Ramos (cell line): ENCODE measurements around the gene GEMIN8.

Experiments
- in situ Hi-C: fragments of 300-500 bp; cut with MboI; formaldehyde crosslinking; loops from one replicate; pipeline ENCODE4 v1.14.3; 2022; ENCODE audit warnings: low sequenced_read_pairs; ENCODE audit not compliant: unreplicated experiment

Gene GEMIN8

GRCh38 chrX:14026121-14026520 lies 3.6 kb downstream of the GEMIN8 start:
- in situ Hi-C loops: loop anchor here (25.0 kb wide), 2 partner anchors 264 to 1064 kb away; no protein-coding TSS in a partner anchor

GRCh38 chrX:14022019-14022418 lies 7.7 kb downstream of the GEMIN8 start:
- in situ Hi-C loops: no loop called here

DNA sequence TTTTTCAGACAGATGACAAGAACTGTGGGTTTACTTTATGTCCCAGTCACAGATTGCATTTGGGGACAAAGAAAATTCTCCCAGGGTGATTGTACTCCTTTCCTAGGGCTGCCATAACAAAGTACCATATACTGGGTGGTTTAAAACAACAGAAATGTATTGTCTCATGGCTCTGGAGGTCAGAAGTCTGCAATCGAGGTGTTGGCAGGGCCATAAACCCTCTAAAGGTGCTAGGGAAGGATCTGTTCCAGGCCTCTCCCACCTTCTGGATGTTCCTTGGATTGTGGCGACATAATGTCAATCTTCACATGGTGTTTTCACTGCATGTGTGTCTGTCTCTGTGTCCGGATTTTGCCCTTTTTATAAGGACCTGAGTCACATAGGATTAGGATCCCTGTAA lies 12.3 kb downstream of the GEMIN8 start:
- in situ Hi-C loops: no loop called here

DNA sequence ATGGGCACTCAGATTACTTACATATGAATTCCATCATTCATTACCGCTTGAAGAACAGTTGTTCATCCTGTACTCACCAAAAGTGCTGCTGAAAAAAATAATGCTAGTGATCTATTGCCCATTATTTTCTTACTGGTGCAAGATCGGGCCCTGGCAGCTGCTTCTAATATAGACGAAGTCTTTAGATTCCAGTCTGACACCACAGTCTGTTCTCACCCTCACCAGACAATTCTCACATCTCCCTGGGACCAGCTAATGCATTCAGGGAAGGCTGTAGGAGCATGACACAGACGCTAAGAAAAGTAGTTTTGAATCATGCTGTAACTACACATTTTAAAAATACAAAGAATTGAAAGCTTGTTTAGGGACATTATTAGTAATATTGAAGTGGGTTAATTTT lies 13.8 kb downstream of the GEMIN8 start:
- in situ Hi-C loops: no loop called here

- in situ Hi-C loops: no loop called here
These were observed 14.4 kb downstream of the GEMIN8 start for GRCh38 chrX:14015294-14015693.

GRCh38 chrX:14014526-14014925 lies 15.2 kb downstream of the GEMIN8 start:
- in situ Hi-C loops: no loop called here

- in situ Hi-C loops: no loop called here
These were observed 16.6 kb downstream of the GEMIN8 start for GRCh38 chrX:14013054-14013453.

GRCh38 chrX:14010566-14010965 lies 19.1 kb downstream of the GEMIN8 start:
- in situ Hi-C loops: no loop called here

GRCh38 chrX:14006540-14006939 lies 23.2 kb downstream of the GEMIN8 start:
- in situ Hi-C loops: no loop called here

- in situ Hi-C loops: no loop called here
These were observed 25.7 kb downstream of the GEMIN8 start for GRCh38 chrX:14003876-14004425.

DNA sequence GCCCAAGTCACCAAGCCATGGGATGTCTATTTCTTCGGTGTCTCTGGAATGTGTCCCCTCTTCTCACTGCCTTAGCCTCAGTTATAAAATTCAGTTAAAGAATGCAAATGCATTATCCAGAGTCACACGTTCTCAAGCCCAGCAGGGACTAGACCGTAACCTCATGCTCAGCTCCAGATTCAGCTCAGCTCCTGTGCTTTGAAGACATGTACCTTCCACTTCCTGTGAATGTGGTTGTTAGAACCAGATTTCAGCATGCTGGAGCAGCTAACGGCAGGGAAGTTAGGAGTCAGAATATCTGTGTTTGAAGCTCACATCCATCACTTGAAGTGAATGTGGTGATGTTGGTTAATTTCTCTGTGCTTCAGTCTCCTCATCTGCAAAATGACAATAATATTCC lies 26.7 kb downstream of the GEMIN8 start:
- in situ Hi-C loops: no loop called here

- in situ Hi-C loops: no loop called here
These were observed 33.0 kb downstream of the GEMIN8 start for GRCh38 chrX:13996650-13997049.

DNA sequence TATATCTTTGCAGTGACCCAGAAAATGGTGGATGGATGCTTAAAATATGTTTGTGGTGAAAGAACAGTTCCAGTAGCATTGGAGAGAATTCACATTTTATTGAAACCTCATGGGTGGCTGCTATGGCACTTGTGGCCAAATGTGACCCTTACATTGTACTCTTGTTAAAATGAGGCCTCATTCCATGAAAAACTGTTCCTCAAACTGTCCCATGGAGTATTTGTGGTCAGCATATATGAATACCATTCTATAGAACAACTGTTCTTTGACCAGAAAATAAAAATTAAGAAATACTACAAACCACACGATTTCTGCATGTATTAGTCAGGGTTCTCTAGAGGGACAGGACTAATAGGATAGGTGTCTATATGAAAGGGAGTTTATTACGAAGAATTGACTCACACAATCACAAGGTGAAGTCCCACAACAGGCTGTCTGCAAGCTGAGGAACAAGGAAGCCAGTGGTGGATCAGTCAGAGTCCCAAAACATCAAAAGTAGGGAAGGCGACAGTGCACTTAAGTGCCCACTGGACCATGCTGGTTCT lies 35.1 kb downstream of the GEMIN8 start:
- in situ Hi-C loops: no loop called here

- in situ Hi-C loops: no loop called here
These were observed 35.6 kb downstream of the GEMIN8 start for GRCh38 chrX:13994104-13994503.

GRCh38 chrX:13990126-13990800 lies 39.4 kb downstream of the GEMIN8 start:
- in situ Hi-C loops: no loop called here

DNA sequence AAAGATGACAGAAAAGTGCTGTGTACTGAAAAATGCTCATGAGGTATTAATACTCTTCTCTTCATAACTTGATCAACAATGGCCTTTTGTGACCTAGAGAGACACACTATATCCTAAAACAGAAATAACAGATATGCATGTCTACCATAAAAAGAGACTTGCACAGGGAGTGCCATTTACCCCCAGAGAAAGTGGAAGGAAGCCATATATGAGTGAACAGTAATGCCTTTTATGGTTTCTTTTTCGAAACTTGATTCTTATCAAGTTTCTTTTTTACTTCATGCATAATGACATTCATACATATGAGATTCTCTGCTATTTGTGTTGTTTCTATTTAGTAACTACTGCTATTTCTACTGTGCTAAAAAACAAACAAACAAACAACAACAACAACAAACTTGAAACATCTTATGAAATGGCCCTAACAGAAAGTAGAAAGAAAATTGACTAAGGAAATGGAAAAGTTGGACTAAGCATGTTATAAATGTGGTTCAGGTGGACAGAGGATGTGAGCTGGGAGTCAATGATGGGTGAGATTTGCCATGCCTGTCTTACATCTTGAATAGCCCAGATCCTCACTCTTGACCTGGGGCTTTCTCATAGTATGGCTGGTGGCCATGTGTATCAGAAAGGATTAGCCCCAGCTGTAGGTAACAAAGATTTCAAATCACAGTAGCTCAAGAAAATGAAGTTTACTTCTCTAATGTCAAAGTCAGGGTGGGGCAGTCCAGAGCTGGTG lies 43.8 kb downstream of the GEMIN8 start:
- in situ Hi-C loops: no loop called here

GRCh38 chrX:13983734-13984133 lies 46.0 kb downstream of the GEMIN8 start:
- in situ Hi-C loops: no loop called here

DNA sequence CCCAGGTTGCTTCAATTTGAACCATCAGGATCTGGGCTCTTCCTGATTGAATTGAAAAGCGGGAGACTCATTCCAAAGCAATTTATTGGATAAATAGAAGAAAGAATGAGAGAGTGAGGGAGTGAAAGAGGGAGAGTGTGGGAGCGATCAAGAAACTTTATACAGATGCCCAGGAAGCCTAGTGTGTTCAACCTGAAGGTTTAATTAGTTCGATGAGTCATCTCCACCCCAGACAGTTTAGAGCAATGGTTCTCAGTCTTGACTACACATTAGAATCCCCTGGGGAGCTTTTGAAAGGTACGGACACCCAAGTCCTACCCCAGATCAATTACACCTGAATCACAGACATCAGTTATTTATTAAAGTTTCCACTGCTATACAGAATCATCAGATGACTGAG lies 61.5 kb downstream of the GEMIN8 start:
- in situ Hi-C loops: no loop called here

GRCh38 chrX:13967636-13968035 lies 62.1 kb downstream of the GEMIN8 start:
- in situ Hi-C loops: no loop called here

- in situ Hi-C loops: no loop called here
These were observed 62.9 kb downstream of the GEMIN8 start for GRCh38 chrX:13966793-13967125.

DNA sequence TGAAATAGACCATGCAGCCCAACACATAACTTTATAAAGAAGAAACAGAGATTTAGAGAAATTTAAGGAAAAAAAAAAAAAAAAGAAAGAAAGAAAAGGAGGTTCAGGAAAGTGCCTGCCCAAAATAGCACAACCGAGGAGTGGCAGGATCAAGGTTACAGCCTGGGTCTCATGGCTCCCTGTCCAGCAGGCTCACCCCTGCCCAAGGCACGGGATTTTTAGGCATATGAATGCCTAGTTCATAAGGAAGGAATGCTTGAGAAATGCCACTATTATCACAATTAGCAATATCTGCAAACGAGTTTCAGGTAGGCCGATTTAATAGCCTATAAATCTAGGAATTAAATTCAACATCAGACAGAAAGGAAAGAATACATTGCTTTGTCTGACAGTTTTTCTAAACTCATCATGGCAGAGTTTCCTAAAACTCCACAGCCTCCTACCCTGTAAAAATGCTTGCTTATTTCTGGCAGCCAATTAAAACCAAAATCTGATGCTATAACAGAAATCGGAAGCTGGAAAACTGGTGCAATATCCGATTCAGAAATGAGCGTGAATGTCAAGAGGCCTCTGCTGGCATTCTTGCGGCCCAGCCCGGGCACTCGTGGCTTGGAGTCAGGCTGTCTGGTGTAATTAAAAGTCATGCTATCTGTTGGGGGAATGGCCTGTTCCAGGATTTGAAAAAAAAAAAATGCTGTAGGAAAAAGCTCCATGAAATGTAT lies 63.5 kb downstream of the GEMIN8 start:
- in situ Hi-C loops: no loop called here
